ENCODE data around the gene GFY. TPM values are rescaled to one million over a fixed set of nuclear protein-coding genes. Genes with fewer than 3 reads are reported as not detected.
"Not testable (repeated sequence)": the region's sequence is repeated elsewhere in the genome, so short reads cannot be mapped to it uniquely, and the experiment has no call there.

The GFY gene
- total RNA-seq, 1 donor from 2014 or later: not detected

DNA sequence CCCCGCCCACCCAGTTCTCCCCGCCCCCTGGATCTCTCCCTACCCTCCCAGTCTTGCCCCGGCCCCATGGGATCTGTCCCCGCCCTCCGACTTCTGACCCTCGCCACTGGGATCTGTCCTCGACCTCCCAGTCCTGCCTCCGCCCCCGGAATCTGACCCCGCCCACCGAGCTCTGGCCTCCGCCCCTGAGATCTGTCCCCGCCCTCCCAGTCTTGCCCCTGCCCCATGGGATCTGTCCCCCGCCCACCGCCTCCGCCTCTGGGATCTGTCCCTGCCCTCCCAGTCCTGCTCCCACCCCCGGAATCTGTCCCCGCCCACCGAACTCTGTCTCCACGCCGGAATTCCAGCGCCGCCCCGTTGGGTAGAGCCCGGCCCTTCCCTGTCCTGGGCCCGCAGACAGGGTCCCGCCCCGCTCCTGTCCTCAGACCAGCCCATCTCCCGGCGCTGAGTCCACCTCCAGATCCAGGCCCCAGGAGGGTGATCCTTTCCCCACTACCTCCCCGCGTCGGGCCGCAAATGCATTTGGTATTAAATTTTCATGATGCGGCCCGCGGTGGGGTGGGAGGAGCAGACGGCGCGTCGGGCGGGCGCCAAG lies 17.7 kb downstream of the GFY start:
- peak; percentile 97 for DNase-seq (ENCODE audit: low spot score)

DNA sequence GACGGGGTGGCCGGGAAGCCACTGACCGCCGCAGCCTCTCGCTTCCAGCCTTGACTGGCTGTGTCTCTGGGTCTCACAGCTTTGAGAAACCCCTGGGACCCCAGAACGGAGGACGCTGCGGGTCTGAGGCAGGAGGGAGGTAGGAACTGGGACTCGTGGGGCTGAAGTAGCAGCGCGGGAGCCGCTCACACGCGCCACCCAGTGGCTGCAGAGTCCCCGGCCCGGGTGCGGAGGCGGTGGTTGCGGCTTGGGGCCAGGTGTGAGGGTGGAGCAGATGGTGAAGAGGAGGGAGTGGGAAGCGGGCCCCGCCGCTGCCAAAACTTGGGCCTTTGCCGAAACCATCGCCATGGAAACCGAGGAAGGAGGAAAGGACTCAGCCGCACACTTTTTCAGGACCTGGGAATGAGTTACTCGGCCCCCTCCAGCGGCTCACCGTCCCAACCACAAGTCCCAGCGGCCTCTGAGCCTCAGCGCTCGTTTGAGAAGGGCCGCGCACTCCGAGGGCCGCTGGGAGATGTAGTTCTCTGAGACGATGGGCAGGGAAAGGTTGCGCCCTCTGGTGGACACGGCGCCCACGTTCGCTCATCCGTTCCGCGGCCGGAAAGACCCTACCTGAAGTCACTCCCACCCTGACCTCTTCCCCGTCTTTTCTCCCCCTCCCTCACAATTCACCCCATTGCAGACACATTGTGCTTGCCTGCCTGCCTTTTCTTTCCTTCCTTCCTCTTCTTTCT lies 18.3 kb downstream of the GFY start:
- DNase-seq (ENCODE audit: low spot score): peak; percentile 96

DNA sequence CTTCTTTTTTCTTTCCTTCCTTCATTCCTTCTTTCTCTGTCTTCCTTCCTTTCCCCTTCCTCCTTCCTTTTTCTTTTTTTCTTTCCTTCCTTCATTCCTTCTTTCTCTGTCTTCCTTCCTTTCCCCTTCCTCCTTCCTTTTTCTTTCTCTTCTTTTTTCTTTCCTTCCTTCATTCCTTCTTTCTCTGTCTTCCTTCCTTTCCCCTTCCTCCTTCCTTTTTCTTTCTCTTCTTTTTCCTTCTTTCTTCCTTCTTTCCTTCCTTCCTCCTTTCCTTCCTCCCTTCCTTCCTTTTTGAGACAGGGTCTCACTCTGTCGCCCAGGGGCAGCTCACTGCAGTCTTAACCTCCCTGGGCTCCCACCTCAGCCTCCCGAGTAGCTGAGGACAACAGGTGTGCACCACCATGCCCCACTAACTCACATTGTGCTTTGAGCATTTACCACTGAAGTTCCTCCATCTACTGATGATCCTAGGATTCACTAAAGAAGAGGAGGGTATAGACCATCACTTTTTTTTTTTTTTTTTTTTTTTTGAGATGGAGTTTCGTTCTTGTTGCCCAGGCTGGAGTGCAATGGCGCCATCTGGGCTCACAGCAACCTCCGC lies 19.0 kb downstream of the GFY start:
- not testable (repeated sequence) for DNase-seq (ENCODE audit: low spot score)

DNA sequence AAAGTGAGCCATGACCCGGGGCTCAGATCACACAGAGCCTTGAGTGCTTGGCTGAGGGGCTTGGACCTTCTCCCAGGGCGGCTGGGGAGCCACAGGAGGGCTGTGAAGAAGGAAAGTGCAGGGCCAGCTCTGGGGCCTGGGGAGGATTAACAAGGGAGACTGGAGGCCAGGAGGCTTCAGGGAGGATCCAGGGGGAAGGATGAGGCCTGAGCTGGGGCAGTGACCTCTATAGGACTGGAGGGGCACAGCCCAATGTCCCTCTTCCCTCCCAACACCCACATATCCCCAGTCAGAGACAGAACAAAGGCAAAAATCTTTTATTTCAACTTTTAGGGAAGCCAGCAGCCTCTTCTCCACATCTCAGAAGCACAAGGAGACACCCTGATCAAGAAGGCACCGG lies 20.8 kb downstream of the GFY start:
- no peak for DNase-seq (ENCODE audit: low spot score)

DNA sequence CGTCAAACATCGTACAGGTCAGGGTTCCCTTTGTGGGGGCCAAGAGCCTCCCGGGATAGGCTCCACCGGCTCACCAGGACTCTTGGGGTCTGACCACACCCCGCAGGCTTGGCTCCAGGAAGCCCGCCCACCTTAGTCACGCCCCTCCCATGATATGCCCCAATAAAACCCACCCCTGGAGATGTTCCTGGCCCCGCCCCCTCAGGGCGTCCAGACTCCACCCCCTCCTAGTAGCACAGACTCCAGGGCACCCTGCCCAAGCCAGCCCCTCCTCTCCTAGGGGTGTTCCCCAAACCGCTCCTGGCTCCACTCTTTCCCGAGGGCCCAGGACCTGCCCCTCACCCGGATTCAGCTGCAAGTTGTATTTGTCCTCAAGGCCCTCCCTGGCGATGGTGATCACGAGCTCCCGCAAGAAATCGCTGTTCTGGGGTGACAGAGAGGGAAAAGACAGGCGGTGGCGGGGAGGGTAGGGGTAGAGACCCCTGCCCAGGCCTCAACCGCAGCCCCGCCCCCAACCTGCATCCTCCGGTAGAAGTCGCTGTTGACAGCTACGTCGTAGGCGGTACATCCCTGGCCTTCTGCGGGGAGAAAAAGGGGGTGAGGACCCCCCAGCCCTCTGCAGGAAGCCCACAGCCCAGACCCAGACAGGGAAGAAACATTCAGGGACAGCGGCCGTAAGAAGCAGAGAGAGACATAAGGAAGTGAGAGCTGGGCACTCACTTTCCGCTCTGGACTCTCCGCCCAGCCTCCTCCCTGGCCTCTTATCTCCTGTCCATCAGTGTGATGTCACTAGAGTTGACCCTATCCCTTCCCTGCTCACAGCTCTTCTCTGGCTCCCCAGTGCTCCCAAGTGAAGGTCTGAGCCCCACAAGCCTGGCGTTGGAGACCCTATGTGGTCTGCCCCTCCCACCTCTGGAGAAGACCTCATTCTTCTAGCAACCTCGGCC lies 22.6 kb downstream of the GFY start:
- no peak for DNase-seq (ENCODE audit: low spot score)

DNA sequence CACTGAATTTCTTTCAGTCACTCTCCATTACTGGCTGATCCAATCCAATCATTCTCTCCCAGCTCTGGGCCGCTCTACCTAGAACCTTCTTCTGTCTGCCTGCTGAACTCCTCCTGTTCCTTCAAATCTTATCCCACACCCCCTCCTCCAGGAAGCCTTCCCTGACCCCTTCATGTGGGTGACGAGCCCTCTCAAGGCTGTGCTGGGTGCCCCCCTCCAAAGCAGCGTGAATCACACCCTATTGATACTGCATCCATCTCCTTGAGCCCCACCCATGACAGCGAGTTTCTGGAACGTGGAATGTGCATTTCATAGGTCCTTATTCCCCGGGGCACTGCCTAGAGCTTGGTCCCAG lies 23.2 kb downstream of the GFY start:
- DNase-seq (ENCODE audit: low spot score): no peak

DNA sequence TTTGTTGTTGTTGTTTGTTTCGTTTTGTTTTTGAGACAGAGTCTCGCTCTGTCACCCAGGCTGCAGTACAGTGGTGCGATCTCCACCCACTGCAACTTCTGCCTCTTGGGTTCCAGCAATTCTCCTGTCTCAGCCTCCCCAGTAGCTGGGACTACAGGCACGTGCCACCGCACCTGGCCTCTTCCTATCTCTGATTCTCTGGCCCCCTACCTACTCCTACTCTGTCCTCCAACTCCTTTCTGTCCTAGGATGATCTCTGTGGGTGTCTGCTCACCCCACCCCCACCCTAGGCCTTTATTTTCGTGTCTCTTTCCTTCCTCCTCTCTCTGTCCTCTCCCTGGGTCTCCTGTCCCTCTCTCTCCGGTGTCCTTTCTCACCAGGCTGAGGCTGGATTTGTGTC lies 25.2 kb downstream of the GFY start:
- DNase-seq (ENCODE audit: low spot score): no peak

DNA sequence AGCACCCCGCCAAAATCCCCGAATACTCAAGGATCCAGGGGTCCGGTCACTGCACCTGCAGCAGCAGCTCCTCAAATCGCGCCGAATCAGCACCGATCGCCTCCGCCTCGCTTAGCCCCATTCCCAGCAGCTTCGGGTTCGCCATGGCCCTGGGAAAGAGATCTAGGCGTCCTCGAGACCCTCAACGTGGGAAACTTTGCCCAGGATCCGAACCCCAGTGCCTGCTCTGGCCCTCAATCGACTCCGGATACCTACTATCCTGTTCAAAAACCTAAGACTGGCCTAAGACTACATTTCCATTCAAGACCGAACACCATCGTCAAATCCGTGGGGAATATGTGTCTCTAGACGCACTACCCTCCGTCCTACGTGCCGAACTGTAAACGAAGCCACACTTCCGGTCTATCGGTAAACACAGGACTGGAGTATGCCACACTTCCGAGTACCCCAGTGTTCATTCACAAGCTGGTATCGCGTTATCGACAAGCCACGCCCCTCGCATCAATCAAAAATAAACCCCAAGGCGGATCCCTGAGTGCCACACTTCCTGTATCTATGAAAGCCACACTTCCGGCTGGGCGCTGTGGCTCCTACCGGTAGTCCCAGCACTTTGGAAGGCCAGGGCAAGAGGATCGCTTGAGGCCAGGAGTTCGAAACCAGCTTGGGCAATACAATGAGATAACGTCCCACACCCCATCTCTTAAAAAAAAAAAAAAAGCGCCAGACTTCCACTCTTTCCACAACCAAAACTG lies 26.4 kb downstream of the GFY start, which contains the start of gene PIH1D1:
Gene PIH1D1 (minus strand): TSS at position 385 of the 752 bp plus-strand sequence. CDS start 240 bp downstream, at position 145.
- peak; percentile 93 for DNase-seq (ENCODE audit: low spot score)

DNA sequence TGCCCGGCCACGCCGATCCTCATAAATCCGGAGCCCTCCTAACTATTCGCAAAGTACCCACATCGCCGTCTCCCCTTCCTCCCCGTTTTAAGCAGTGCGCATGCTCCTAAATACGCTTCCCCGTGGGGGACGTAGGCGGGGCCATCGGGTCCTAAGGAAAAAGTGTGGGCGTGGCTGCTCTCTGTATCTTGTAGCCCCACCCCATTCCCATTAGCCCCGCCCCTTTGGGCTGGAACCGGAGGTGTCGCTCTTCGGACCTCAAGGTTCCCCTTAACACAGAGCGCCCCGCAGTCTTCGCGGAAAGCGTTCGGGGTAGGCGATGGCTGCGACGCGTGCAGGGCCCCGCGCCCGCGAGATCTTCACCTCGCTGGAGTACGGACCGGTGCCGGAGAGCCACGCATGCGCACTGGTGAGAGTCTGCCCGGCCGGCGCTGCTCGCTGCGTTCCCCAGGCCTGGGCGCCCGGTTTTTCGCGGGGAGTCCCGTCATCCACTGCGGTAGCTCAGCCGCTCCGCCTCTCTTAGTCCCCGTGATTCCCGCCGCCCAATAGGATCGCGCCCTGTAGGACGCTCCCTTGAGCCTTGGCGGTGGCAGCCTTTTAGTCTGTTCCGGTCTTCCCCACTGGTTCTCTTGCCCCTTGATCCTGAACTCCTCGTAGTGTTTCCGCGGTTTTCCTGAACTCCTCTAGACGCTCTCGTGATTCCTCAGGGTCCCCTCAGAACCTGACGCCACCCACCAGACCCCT lies 28.0 kb downstream of the GFY start, which contains the start of gene ALDH16A1:
Gene ALDH16A1 (plus strand): TSS at position 213 of the 744 bp plus-strand sequence. CDS start 107 bp downstream, at position 320.
- peak; percentile 99 for DNase-seq (ENCODE audit: low spot score)

DNA sequence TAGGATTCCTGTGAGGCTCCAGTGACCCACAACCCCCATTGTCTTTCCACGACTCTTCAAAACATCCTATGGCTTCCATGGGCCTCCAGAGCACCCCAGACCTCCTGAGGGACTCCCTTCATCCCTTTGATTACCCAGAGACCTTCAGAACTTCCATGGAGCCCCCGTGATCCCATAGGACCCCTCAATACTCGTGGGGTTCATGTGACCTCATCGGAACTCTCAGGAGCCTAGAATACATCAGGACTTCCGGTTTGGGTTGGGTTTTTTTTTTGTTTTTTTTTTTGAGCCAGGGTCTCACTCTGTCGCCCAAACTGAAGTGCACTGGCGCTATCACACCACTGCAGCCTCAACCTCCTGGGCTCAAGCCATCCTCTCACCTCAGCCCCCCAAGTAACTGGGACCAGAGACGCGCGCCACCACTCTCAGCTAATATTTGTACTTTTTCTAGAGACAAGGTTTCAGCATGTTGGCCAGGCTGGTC lies 28.6 kb downstream of the GFY start:
- no peak for DNase-seq (ENCODE audit: low spot score)

DNA sequence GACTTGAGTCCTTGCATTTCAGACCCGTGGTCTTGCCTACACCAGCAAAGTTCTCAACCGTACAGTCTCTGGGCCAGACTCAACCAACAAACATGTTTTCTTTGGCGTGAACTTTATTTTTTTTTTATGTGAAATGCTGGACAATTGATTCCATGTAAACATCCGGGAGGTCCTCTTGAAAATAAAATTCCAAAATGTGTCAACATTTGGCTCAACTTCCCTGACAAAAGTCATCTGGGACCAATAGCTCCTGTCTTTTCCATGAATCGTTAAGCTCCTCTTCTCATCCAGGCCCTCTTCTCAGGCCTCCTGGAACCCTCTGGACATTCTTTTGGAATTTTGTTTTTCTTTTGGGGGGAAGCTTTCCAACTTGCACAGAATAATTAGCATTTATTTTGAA lies 30.6 kb downstream of the GFY start:
- no peak for DNase-seq (ENCODE audit: low spot score)

DNA sequence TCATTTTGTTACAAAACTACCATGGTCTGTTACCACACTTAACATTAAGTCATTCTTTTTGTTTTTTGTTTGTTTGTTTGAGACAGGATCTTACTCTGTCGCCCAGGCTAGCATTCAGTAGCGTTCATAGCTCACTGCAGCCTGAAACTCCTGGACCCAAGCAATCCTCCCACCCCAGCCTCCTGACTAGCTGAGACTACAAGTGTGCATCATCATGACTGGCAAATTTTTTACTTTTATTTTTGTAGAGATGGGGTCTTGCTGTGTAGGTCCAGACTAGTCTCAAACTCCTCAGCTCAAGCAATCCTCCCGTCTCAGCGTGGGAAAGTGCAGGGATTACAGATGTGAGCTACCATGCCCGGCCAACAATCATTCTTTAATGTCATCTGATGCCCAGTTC lies 31.1 kb downstream of the GFY start:
- no peak for DNase-seq (ENCODE audit: low spot score)

DNA sequence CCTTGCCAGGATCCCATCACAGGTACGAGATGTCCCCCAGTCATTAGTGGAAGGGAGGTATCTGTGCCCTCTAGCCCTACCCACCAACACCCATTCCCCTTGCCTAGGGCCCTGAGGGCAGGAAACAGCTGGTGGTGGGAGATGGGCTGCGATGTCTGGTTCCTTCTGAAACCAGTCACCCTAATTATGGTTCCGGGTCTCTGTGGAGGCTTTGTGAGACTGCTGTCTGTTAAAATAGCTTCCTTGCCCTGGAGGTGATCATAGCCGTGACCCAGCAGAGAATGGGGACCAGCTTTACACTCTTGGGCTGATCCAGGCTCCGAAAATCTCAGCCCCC lies 33.3 kb downstream of the GFY start:
- no peak for DNase-seq (ENCODE audit: low spot score)

DNA sequence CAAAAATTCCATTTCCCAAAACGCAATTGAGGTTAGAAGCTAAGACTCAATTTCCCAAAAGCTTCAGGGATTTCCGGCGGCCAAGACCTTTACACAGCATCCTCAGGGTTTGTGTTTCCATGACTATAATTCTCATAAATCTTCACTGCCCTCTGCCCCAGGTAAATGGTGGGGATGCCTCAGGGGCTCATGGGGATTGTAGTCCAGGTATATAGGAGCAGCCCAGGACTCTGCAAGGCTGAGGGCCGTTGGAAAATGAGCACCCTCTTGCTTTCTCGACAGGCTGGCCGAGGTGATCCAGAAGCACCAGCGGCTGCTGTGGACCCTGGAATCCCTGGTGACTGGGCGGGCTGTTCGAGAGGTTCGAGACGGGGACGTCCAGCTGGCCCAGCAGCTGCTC lies 34.2 kb downstream of the GFY start:
- DNase-seq (ENCODE audit: low spot score): no peak

DNA sequence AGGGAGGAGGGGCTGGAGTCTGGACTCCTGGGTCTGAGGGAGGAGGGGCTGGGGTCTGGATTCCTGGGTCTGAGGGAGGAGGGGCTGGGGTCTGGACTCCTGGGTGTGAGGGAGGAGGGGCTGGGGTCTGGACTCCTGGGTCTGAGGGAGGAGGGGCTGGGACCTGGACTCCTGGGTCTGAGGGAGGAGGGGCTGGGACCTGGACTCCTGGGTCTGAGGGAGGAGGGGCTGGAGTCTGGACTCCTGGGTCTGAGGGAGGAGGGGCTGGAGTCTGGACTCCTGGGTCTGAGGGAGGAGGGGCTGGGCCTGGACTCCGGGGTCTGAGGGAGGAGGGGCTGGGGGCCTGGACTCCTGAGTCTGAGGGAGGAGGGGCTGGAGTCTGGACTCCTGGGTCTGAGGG lies 35.9 kb downstream of the GFY start:
- not testable (repeated sequence) for DNase-seq (ENCODE audit: low spot score)

DNA sequence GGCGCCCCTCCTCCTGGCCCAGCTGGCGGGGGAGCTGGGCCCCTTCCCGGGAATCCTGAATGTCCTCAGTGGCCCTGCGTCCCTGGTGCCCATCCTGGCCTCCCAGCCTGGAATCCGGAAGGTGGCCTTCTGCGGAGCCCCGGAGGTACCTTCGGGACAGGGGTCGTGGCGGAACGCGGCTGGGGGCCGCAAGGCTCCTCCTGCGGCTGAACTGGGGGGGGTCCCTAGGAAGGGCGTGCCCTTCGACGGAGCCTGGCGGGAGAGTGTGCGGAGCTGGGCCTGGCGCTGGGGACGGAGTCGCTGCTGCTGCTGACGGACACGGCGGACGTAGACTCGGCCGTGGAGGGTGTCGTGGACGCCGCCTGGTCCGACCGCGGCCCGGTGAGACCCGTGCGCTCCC lies 36.5 kb downstream of the GFY start:
- no peak for DNase-seq (ENCODE audit: low spot score)

DNA sequence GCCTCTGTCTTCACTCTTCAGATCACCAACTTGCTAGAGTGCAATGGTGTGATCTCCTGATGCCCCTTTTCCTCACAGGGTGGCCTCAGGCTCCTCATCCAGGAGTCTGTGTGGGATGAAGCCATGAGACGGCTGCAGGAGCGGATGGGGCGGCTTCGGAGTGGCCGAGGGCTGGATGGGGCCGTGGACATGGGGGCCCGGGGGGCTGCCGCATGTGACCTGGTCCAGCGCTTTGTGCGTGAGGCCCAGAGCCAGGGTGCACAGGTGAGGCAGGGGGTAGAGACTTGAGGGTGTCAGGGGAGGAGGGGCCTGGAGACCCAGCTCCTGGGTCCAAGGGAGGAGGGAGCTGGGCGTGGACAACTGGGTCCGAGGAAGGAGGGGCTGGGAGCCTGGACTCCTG lies 37.3 kb downstream of the GFY start:
- no peak for DNase-seq (ENCODE audit: low spot score)

DNA sequence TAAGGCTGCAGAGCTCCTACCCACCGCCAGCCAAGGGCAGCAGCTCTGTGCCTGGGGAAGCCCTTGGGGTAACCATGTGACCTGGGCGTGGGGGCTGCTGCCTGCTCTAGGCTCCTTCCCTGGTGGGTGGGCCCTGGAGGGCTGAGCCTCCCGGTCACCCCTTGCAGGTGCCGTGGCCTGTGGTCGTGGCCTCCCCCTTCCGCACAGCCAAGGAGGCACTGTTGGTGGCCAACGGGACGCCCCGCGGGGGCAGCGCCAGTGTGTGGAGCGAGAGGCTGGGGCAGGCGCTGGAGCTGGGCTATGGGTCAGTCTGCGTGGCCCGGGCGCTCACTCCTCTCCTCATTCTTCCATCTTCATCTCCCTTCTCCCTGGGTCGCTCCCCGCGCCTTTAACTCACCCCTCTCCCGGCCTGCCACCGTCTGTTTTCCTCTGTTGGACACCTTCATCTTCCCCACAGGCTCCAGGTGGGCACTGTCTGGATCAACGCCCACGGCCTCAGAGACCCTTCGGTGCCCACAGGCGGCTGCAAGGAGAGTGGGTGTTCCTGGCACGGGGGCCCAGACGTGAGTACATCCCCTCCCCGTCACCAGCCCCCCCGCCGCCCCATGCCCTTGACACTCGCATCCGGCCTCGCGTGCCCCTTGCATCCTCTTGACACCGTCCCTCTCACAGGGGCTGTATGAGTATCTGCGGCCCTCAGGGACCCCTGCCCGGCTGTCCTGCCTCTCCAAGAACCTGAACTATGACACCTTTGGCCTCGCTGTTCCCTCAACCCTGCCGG lies 39.0 kb downstream of the GFY start:
- DNase-seq (ENCODE audit: low spot score): no peak

DNA sequence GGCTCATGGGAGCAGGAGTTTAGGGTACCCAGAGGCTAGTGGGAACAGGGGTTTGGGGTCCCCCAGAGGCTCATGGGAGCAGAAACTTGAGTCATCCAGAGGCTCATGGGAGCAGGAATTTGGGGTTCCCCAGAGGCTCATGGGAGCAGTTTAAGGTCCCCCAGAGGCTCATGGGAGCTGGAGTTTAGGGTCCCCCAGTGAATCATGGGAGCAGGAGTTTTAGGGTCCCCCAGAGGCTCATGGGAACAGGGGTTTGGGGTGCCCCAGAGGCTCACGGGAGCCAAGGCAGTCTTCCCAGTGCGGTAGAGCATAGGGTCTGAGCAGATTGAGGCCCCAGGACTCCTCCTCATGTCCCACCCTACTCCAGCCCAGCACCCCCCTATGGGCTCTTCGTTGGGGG lies 40.2 kb downstream of the GFY start:
- DNase-seq (ENCODE audit: low spot score): no peak

All from mesenteric fat pad (tissue), 1 donor.